ENCODE data around the gene CYLD. TPM values are rescaled to one million over a fixed set of nuclear protein-coding genes. Genes with fewer than 3 reads are reported as not detected.

The CYLD gene
- total RNA-seq, 1 donor from 2014 or later = 30.7 TPM

- no peak for DNase-seq (ENCODE audit: low spot score)
- Mint-ChIP-seq H3K27ac (ENCODE audit: unreplicated experiment) (peak overlapping the region; percentile 17), H3K36me3 (ENCODE audit: low read depth, unreplicated experiment) (no peaks in the 10 kb centered on the region), H3K27me3 (ENCODE audit: unreplicated experiment) (peaks cover 2% of the 10 kb centered on the region), H3K4me1 (ENCODE audit: unreplicated experiment) (peaks cover 10% of the 10 kb centered on the region), H3K4me3 (ENCODE audit: unreplicated experiment) (no peak overlapping the region), H3K9me3 (ENCODE audit: unreplicated experiment) (no peaks in the 10 kb centered on the region)
- TF ChIP-seq CTCF (IDR thresholded peaks at IDR 0.05; ENCODE audit: unreplicated experiment) = no peak
These were observed 67.1 kb downstream of the CYLD start for GRCh38 chr16:50808929-50809538.

- Mint-ChIP-seq H3K36me3 (ENCODE audit: low read depth, unreplicated experiment) (no peaks in the 10 kb centered on the region), H3K27me3 (ENCODE audit: unreplicated experiment) (peaks cover 2% of the 10 kb centered on the region), H3K4me1 (ENCODE audit: unreplicated experiment) (peaks cover 10% of the 10 kb centered on the region), H3K9me3 (ENCODE audit: unreplicated experiment) (no peaks in the 10 kb centered on the region), H3K27ac (ENCODE audit: unreplicated experiment) (peak overlapping the region; percentile 17), H3K4me3 (ENCODE audit: unreplicated experiment) (no peak overlapping the region)
- DNase-seq (ENCODE audit: low spot score) = no peak
- no peak for TF ChIP-seq CTCF (IDR thresholded peaks at IDR 0.05; ENCODE audit: unreplicated experiment)
These were observed 67.7 kb downstream of the CYLD start for GRCh38 chr16:50809561-50809960.

DNA sequence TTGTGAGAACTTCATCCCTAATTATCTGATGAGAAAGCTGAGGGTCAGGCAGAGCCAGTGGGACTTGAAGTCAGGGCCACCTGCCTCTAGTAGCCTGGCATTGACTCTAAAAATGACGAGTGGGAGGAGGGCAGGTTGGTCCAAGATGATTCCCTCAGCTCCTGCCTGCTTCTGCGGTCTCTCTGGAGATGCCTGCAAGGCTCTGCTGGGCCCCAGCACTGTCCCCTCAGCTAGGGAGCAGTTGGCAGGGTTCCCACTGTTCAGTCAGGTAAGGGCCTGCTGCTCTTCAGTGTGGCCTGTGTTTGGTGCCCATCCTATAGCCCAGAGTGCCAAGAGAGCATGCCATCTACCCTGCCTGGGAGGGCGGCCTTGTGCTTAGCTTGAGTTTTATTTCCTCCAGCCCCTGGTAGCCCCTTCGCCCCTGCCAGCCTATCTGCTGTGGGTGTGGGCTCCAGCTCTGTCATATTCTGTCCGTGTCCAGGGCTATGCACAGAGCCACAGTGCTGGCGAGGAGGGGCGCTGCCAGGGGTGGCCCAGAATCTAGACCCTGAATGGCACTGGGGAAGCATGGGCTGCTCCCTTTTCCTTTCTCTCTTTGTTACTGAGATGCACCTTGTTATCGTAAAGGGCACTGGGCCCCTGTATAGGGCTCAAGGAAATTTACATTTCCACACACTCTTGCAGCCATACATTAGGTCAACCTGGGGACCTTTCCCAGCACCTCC lies 68.5 kb downstream of the CYLD start:
- no peaks in the 10 kb centered on the region for H3K9me3 Mint-ChIP-seq (ENCODE audit: unreplicated experiment)
- H3K36me3 Mint-ChIP-seq (ENCODE audit: low read depth, unreplicated experiment) = no peaks in the 10 kb centered on the region
- TF ChIP-seq CTCF (IDR thresholded peaks at IDR 0.05; ENCODE audit: unreplicated experiment) = no peak
- H3K27me3 Mint-ChIP-seq (ENCODE audit: unreplicated experiment) = peaks cover 2% of the 10 kb centered on the region
- no peak overlapping the region for H3K27ac Mint-ChIP-seq (ENCODE audit: unreplicated experiment)
- no peak for DNase-seq (ENCODE audit: low spot score)
- H3K4me3 Mint-ChIP-seq (ENCODE audit: unreplicated experiment) = no peak overlapping the region
- peaks cover 10% of the 10 kb centered on the region for H3K4me1 Mint-ChIP-seq (ENCODE audit: unreplicated experiment)

GRCh38 chr16:50812046-50812445 lies 70.2 kb downstream of the CYLD start:
- Mint-ChIP-seq H3K36me3 (ENCODE audit: low read depth, unreplicated experiment) (no peaks in the 10 kb centered on the region), H3K4me3 (ENCODE audit: unreplicated experiment) (no peak overlapping the region), H3K27ac (ENCODE audit: unreplicated experiment) (no peak overlapping the region), H3K27me3 (ENCODE audit: unreplicated experiment) (no peaks in the 10 kb centered on the region), H3K4me1 (ENCODE audit: unreplicated experiment) (peaks cover 10% of the 10 kb centered on the region), H3K9me3 (ENCODE audit: unreplicated experiment) (no peaks in the 10 kb centered on the region)
- TF ChIP-seq CTCF (IDR thresholded peaks at IDR 0.05; ENCODE audit: unreplicated experiment) = no peak
- DNase-seq (ENCODE audit: low spot score) = no peak

- H3K27me3 Mint-ChIP-seq (ENCODE audit: unreplicated experiment) = no peaks in the 10 kb centered on the region
- H3K4me3 Mint-ChIP-seq (ENCODE audit: unreplicated experiment) = no peak overlapping the region
- H3K27ac Mint-ChIP-seq (ENCODE audit: unreplicated experiment) = no peak overlapping the region
- DNase-seq (ENCODE audit: low spot score) = no peak
- TF ChIP-seq CTCF (IDR thresholded peaks at IDR 0.05; ENCODE audit: unreplicated experiment) = no peak
- H3K4me1 Mint-ChIP-seq (ENCODE audit: unreplicated experiment) = peaks cover 10% of the 10 kb centered on the region
- no peaks in the 10 kb centered on the region for H3K36me3 Mint-ChIP-seq (ENCODE audit: low read depth, unreplicated experiment)
- H3K9me3 Mint-ChIP-seq (ENCODE audit: unreplicated experiment) = no peaks in the 10 kb centered on the region
These were observed 71.1 kb downstream of the CYLD start for GRCh38 chr16:50812876-50813466.
